H1 (cell line): Measurements from ENCODE around the gene SPINDOC. TPM values are rescaled to one million over a fixed set of nuclear protein-coding genes. Genes with fewer than 3 reads are reported as not detected.

Experiments used
- CTCF ChIA-PET: fragments of 300-600 bp; sonication (Branson Sonifier 250); formaldehyde crosslinking; loops from one replicate; lab custom pipeline; 2021; ENCODE audit not compliant: partially characterized antibody; lab: Charles Lee
- POLR2A ChIA-PET: fragments of 300-600 bp; sonication (Branson Sonifier 250); formaldehyde crosslinking; loops from one replicate; lab custom pipeline; 2021; ENCODE audit warnings: inconsistent platforms; ENCODE audit not compliant: partially characterized antibody; lab: Charles Lee
- DNase-seq, 2 experiments: peaks; one replicate each; pipeline versions ENCODE4 v3.0.0 to v3.0.0-alpha.2; 2010 to 2022; ENCODE audit warnings: low spot score in 2 of 2, low read depth in 1 of 2, mixed read lengths in 1 of 2
- FAIRE-seq: peaks from 2 replicates; lab custom pipeline; 2011; peaks lifted over from hg19 to GRCh38; lab: Jason Lieb, UNC
- H2AFZ ChIP-seq: 2 replicates; pipeline ENCODE4 v1.8.1; 2012; ENCODE audit warnings: low read length, inconsistent platforms
- H2AK5ac ChIP-seq: 2 replicates; pipeline ENCODE4 v1.6.1; 2013; ENCODE audit warnings: low read depth, low read length
- H2BK120ac ChIP-seq: replicated peaks from 2 replicates; pipeline ENCODE3; 2013; ENCODE audit warnings: low read depth, low read length, inconsistent platforms
- H2BK12ac ChIP-seq: 2 replicates; pipeline ENCODE4 v1.6.1; 2013; ENCODE audit warnings: low read depth, low read length
- H2BK15ac ChIP-seq: 2 replicates; pipeline ENCODE4 v1.6.1; 2013; ENCODE audit warnings: low read length
- H2BK20ac ChIP-seq: 2 replicates; pipeline ENCODE4 v1.6.1; 2013; ENCODE audit warnings: low read length
- H2BK5ac ChIP-seq: 2 replicates; pipeline ENCODE4 v1.6.1; 2013; ENCODE audit warnings: low read depth, low read length
- H3K14ac ChIP-seq: 2 replicates; pipeline ENCODE4 v1.6.1; 2013; ENCODE audit warnings: inconsistent platforms; ENCODE audit not compliant: insufficient read length
- H3K18ac ChIP-seq: 2 replicates; pipeline ENCODE4 v1.6.1; 2013; ENCODE audit warnings: low read length; ENCODE audit errors: extremely low read depth
- H3K23ac ChIP-seq: 2 replicates; pipeline ENCODE4 v1.6.1; 2013; ENCODE audit warnings: inconsistent platforms; ENCODE audit not compliant: insufficient read length
- H3K23me2 ChIP-seq: 2 replicates; pipeline ENCODE4 v1.6.1; 2013; ENCODE audit warnings: low read depth, low read length
- H3K27ac ChIP-seq: 2 replicates; pipeline ENCODE4 v1.6.1; 2011; ENCODE audit warnings: low read depth, low read length, inconsistent platforms
- H3K27me3 ChIP-seq, 4 experiments: replicated peaks in 1 of 4; 1 replicate in 1 of 4; 2 replicates in 3 of 4; pipeline versions ENCODE4 v1.6.1 to v1.8.1; 2011 to 2013; ENCODE audit warnings: low read length in 3 of 4, mild to moderate bottlenecking in 3 of 4, inconsistent platforms in 2 of 4, mixed read lengths in 2 of 4, moderate library complexity in 1 of 4; ENCODE audit not compliant: control insufficient read depth in 3 of 4, insufficient read depth in 3 of 4; ENCODE audit errors: extremely low read depth in 1 of 4
- H3K36me3 ChIP-seq, 4 experiments: 2 replicates each; pipeline versions ENCODE4 v1.6.1 to v1.8.1; 2011 to 2013; ENCODE audit warnings: mild to moderate bottlenecking in 4 of 4, low read length in 3 of 4, moderate library complexity in 2 of 4, control low read depth in 1 of 4, inconsistent platforms in 1 of 4; ENCODE audit not compliant: insufficient read depth in 4 of 4, control insufficient read depth in 2 of 4
- H3K4ac ChIP-seq: replicated peaks from 2 replicates; pipeline ENCODE3; 2013; ENCODE audit warnings: low read length, low read depth, mixed read lengths, inconsistent platforms; ENCODE audit not compliant: insufficient read length
- H3K4me1 ChIP-seq, 4 experiments: replicated peaks in 1 of 4; 1 replicate in 1 of 4; 2 replicates in 3 of 4; pipeline versions ENCODE4 v1.6.1 to v1.8.1; 2011 to 2013; ENCODE audit warnings: low read length in 3 of 4, inconsistent platforms in 2 of 4, mixed read lengths in 1 of 4; ENCODE audit not compliant: insufficient read depth in 4 of 4, control insufficient read depth in 3 of 4
- H3K4me2 ChIP-seq, 2 experiments: 2 replicates each; pipeline versions ENCODE4 v1.6.1 to v1.8.1; 2011 to 2013; ENCODE audit warnings: low read depth in 2 of 2, low read length in 2 of 2, control low read depth in 1 of 2, inconsistent platforms in 1 of 2, mild to moderate bottlenecking in 1 of 2; ENCODE audit not compliant: insufficient read depth in 1 of 2
- H3K4me3 ChIP-seq, 4 experiments: fragments of 200-600, 300-600 bp in 1 of 4; sonication (generic), shearing (Covaris generic), sonication (Bioruptor Twin) in 1 of 4; 2 replicates each; pipeline versions ENCODE4 v1.5.1 to v1.8.1; 2011 to 2016; ENCODE audit warnings: low read length in 4 of 4, low read depth in 3 of 4, control low read depth in 2 of 4, inconsistent platforms in 2 of 4, mild to moderate bottlenecking in 2 of 4, mixed read lengths in 1 of 4, moderate library complexity in 1 of 4; ENCODE audit not compliant: insufficient read depth in 2 of 4; ENCODE audit errors: extremely low read depth in 1 of 4
- H3K56ac ChIP-seq: replicated peaks from 2 replicates; pipeline ENCODE3; 2013; ENCODE audit warnings: low read depth, mild to moderate bottlenecking, mixed read lengths, low read length, inconsistent platforms; ENCODE audit not compliant: insufficient read length
- H3K79me1 ChIP-seq: 2 replicates; pipeline ENCODE4 v1.6.1; 2013; ENCODE audit warnings: low read depth, low read length, control low read depth
- H3K79me2 ChIP-seq, 2 experiments: 2 replicates each; pipeline versions ENCODE4 v1.6.1 to v1.8.1; 2012 to 2013; ENCODE audit warnings: low read length in 2 of 2, mild to moderate bottlenecking in 2 of 2, inconsistent platforms in 1 of 2; ENCODE audit not compliant: insufficient read depth in 2 of 2, control insufficient read depth in 1 of 2
- H3K9ac ChIP-seq, 4 experiments: replicated peaks in 1 of 4; 1 replicate in 1 of 4; 2 replicates in 3 of 4; pipeline versions ENCODE4 v1.6.1 to v1.8.1; 2011 to 2013; ENCODE audit warnings: low read depth in 3 of 4, low read length in 3 of 4, control low read depth in 2 of 4, mild to moderate bottlenecking in 2 of 4, moderate library complexity in 2 of 4, inconsistent platforms in 1 of 4; ENCODE audit errors: extremely low read depth in 1 of 4
- H3K9me3 ChIP-seq, 2 experiments: 2 replicates each; pipeline versions ENCODE4 v1.6.1 to v1.8.1; 2012 to 2013; ENCODE audit warnings: mild to moderate bottlenecking in 2 of 2, moderate library complexity in 2 of 2, control low read depth in 1 of 2, inconsistent platforms in 1 of 2, low read depth in 1 of 2, low read length in 1 of 2, mixed read lengths in 1 of 2; ENCODE audit not compliant: insufficient read depth in 2 of 2
- H4K20me1 ChIP-seq, 2 experiments: replicated peaks in 1 of 2; 2 replicates each; pipeline versions ENCODE3 to v1.8.1; 2011 to 2013; ENCODE audit warnings: inconsistent platforms in 2 of 2, low read length in 2 of 2, mild to moderate bottlenecking in 1 of 2; ENCODE audit not compliant: insufficient read depth in 2 of 2, control insufficient read depth in 1 of 2
- H4K5ac ChIP-seq: 2 replicates; pipeline ENCODE4 v1.6.1; 2013; ENCODE audit warnings: low read length, low read depth, mixed read lengths, inconsistent platforms; ENCODE audit not compliant: insufficient read length
- H4K8ac ChIP-seq: 2 replicates; pipeline ENCODE4 v1.8.0; 2013; ENCODE audit warnings: mild to moderate bottlenecking, moderate library complexity, low read length, inconsistent platforms; ENCODE audit not compliant: insufficient read depth; ENCODE audit errors: extremely low read depth
- H4K91ac ChIP-seq: replicated peaks from 2 replicates; pipeline ENCODE3; 2013; ENCODE audit warnings: low read length, mixed read lengths, inconsistent platforms; ENCODE audit not compliant: insufficient read length
- FOSL1 ChIP-seq: IDR thresholded peaks from 2 replicates; pipeline ENCODE4 v1.6.1; 2011; ENCODE audit warnings: mild to moderate bottlenecking, low read depth, low read length, moderate library complexity; ENCODE audit not compliant: insufficient read depth
- WGBS, 2 experiments: shearing (Covaris generic) in 1 of 2; methylation state at CpG; one replicate each; pipeline versions ENCODE4 v1.1.6 to v1.1.7; 2013 to 2015; ENCODE audit warnings: low lambda C conversion rate in 2 of 2, mixed read lengths in 2 of 2, inconsistent platforms in 1 of 2, low coverage in 1 of 2, missing lambda C conversion rate in 1 of 2; ENCODE audit not compliant: insufficient replicate concordance in 2 of 2, insufficient coverage in 1 of 2, insufficient read length in 1 of 2; ENCODE audit errors: extremely low coverage in 1 of 2, missing lambda C conversion rate in 1 of 2; 5-methylcytosine and 5-hydroxymethylcytosine counted together
- polyA plus RNA-seq, 7 experiments: library from polyadenylated mRNA; depleted of rRNA in 3 of 7; stranded (reverse) in 5 of 7; unstranded in 2 of 7; fragments of >200 nt in 5 of 7; fragments of 200-250 nt in 2 of 7; gene quantifications; 1 replicate in 5 of 7; 2 replicates in 1 of 7; 4 replicates in 1 of 7; pipeline versions ENCODE4 v1.2.1 to v1.2.3, GENCODE V29; 2011 to 2013; ENCODE audit warnings: missing spikeins in 2 of 7, mixed read lengths in 2 of 7
- total RNA-seq: library from RNA; stranded (reverse); fragmentation: NEBNext Ultra II Directional; extraction: Animal tissue kit (Norgen Biotek cat#: 25700); gene quantifications from 2 replicates; pipeline ENCODE4 v1.2.1, GENCODE V29; 2021
- TF ChIP-seq, protein P1 (sequence below): IDR thresholded peaks from 2 replicates; pipeline ENCODE4 v1.6.1; 2011; ENCODE audit warnings: low read length, improper control_type of control experiment

Gene SPINDOC
- total and polyA plus RNA-seq, 2 of the 8 experiments (the other 6 are each of a cell fraction or from before 2014, with no cell fraction given): 78.7 to 99.7 TPM

DNA sequence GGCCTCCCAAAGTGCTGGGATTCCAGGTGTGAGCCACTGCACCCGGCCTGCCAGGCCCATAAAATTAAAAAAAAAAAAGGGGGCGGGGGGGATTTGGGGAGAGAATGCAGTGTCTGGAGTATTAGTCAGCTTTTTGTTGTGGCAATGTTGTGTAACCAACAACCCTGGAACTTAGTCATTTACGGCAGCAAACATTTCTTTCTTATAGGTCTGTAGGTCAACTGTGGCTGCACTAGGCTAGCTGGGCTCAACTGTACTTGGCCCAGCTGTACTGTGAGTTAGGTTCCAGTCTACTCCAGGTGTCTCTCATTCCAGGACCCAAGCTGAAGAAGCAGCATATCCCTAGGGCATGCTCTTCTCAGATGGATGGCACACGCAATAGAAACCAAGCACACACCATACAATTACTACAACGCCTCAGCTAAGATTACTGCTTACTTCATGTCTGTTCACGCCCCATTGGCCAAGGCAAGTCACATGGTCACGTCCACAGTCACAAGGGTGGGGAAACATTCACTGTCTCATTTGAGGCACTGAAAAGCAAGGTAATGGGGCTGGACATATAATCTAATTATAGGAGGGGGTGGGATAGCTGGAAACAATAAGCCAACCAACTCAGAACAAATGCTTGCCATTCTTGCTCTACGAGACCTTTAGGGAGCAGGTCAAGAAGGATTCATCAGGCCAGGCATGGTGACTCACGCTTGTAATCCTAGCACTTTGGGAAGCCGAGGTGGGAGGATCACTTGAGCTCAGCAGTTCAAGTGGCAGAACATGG, 10.4 kb upstream of the SPINDOC start:
- no peak overlapping the region for H3K27ac ChIP-seq
- H3K23ac ChIP-seq: no peak overlapping the region
- no peak overlapping the region for H3K4ac ChIP-seq
- no peak overlapping the region for H2BK120ac ChIP-seq
- H2AK5ac ChIP-seq: peak overlapping the region; percentile 5; the same call in 1 of the 2 replicates
- no peaks in the 10 kb centered on the region; the same call in 1 of the 2 replicates for H3K79me1 ChIP-seq
- POLR2A ChIA-PET: interaction anchor here (0.6 to 1.5 kb wide), 8 partner anchors 9 to 47 kb away, joined by 3 to 12 read pairs (median 3); no protein-coding TSS in a partner anchor
- H3K9me3 ChIP-seq: no peaks in the 10 kb centered on the region
- no peak overlapping the region for H2BK5ac ChIP-seq
- 89% methylated on average over 9 of the region's 10 CpGs; no CpG with 5 or more reads in 1 of the 2 experiments for WGBS, 2 experiments
- no peak overlapping the region for H3K4me3 ChIP-seq
- H2BK15ac ChIP-seq: no peak overlapping the region
- no peaks in the 10 kb centered on the region for H3K23me2 ChIP-seq
- no peak overlapping the region for H3K56ac ChIP-seq
- H3K9ac ChIP-seq: no peak overlapping the region
- CTCF ChIA-PET: interaction anchor here (0.5 to 1.1 kb wide), 5 partner anchors 9 to 230 kb away, joined by 3 to 4 read pairs (median 3); no protein-coding TSS in a partner anchor
- no peaks in the 10 kb centered on the region for H4K20me1 ChIP-seq
- H4K91ac ChIP-seq: no peak overlapping the region
- no peaks in the 10 kb centered on the region for H3K27me3 ChIP-seq
- no peak overlapping the region for H3K14ac ChIP-seq
- TF ChIP-seq, protein P1, sequence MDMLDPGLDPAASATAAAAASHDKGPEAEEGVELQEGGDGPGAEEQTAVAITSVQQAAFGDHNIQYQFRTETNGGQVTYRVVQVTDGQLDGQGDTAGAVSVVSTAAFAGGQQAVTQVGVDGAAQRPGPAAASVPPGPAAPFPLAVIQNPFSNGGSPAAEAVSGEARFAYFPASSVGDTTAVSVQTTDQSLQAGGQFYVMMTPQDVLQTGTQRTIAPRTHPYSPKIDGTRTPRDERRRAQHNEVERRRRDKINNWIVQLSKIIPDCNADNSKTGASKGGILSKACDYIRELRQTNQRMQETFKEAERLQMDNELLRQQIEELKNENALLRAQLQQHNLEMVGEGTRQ: peak; percentile 48
- no peak for TF ChIP-seq FOSL1
- no peak overlapping the region for H2BK20ac ChIP-seq
- H3K4me2 ChIP-seq: no peak overlapping the region
- no peak overlapping the region for H2AFZ ChIP-seq
- H2BK12ac ChIP-seq: no peak overlapping the region
- H3K36me3 ChIP-seq: no peaks in the 10 kb centered on the region
- no peak for DNase-seq
- H4K5ac ChIP-seq: no peak overlapping the region
- H3K18ac ChIP-seq: no peak overlapping the region
- H4K8ac ChIP-seq: no peak overlapping the region
- FAIRE-seq: no peak
- H3K4me1 ChIP-seq: no peaks in the 10 kb centered on the region
- H3K79me2 ChIP-seq: no peaks in the 10 kb centered on the region
